Measurements from ENCODE around the gene CERS2. TPM values are rescaled to one million over a fixed set of nuclear protein-coding genes. Genes with fewer than 3 reads are reported as not detected.
"Not testable (repeated sequence)": the region's sequence is repeated elsewhere in the genome, so short reads cannot be mapped to it uniquely, and the experiment has no call there.

CERS2 gene
- total RNA-seq, 2 experiments from 2014 or later = 64.7 to 92.8 TPM

DNA sequence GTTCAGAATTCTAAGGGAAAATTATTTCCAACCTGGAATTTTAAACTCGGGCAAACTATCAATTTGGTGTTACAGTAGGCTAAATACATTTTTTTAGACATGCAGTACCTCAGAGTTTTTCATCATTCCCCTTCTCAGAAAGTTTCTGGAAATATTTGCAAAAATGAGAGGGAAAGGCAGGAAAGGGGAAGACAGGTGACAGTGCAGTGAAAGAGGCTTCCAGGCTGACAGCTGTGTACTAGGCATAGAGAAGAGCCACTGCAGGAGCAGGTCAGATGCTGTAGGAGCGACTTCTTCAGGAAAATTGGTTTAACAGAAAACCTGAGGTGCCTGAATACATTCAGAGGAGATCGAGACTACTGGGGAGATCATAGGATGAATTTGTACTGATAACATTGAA lies 19.9 kb downstream of the CERS2 start:
- Histone ChIP-seq H3K9me2 (ENCODE audit: insufficient read depth, low read length) (no peaks in the 10 kb centered on the region), H3K36me3 (ENCODE audit: insufficient read depth, low read length) (peaks cover 87% of the 10 kb centered on the region)
- CTCF ChIA-PET (ENCODE audit: unreplicated experiment) = no interaction called here

DNA sequence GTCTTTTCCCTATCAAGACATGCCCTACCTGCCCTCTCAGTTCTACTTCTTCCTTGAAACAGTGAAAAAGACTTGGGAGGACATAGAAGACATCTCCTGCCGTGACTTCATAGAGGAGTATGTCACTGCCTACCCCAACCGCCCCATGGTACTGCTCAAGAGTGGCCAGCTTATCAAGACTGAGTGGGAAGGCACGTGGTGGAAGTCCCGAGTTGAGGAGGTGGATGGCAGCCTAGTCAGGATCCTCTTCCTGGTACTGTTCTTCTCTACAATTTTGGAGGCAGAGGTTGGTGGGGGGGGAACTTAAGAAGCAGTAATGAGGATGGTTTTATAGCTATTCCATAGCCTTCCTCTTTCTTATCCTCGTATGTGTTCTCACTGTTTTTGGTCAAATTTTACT lies 29.8 kb downstream of the CERS2 start:
- no peaks in the 10 kb centered on the region for H3K9me2 ChIP-seq (ENCODE audit: insufficient read depth, low read length)
- ChIA-PET POLR2A (no interaction called here), CTCF (ENCODE audit: unreplicated experiment) (no interaction called here)
- H3K4me2 ChIP-seq (ENCODE audit: low read length) = no peak overlapping the region
- H3K27ac ChIP-seq (ENCODE audit: low read depth, low read length, poor library complexity, severe bottlenecking) = no peak overlapping the region
- H3K9me3 ChIP-seq (ENCODE audit: low read length) = no peaks in the 10 kb centered on the region
- H3K79me2 ChIP-seq (ENCODE audit: insufficient read depth, low read depth, low read length) = no peaks in the 10 kb centered on the region
- no peak overlapping the region for H3K4me3 ChIP-seq (ENCODE audit: low read depth, low read length, poor library complexity, severe bottlenecking)
- H2AFZ ChIP-seq (ENCODE audit: low read length) = no peak overlapping the region
- no peak for TF ChIP-seq EZH2phosphoT487 (IDR thresholded peaks at IDR 0.05; ENCODE audit: borderline replicate concordance, low read depth, low read length)
- TF ChIP-seq, protein P1, sequence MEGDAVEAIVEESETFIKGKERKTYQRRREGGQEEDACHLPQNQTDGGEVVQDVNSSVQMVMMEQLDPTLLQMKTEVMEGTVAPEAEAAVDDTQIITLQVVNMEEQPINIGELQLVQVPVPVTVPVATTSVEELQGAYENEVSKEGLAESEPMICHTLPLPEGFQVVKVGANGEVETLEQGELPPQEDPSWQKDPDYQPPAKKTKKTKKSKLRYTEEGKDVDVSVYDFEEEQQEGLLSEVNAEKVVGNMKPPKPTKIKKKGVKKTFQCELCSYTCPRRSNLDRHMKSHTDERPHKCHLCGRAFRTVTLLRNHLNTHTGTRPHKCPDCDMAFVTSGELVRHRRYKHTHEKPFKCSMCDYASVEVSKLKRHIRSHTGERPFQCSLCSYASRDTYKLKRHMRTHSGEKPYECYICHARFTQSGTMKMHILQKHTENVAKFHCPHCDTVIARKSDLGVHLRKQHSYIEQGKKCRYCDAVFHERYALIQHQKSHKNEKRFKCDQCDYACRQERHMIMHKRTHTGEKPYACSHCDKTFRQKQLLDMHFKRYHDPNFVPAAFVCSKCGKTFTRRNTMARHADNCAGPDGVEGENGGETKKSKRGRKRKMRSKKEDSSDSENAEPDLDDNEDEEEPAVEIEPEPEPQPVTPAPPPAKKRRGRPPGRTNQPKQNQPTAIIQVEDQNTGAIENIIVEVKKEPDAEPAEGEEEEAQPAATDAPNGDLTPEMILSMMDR (conservative IDR thresholded peaks at IDR 0.05; ENCODE audit: low read length) = no peak
- H3K36me3 ChIP-seq (ENCODE audit: insufficient read depth, low read length) = peaks cover 94% of the 10 kb centered on the region
- no peaks in the 10 kb centered on the region for H3K4me1 ChIP-seq (ENCODE audit: insufficient read depth, low read length, poor library complexity, severe bottlenecking)
- no peak for DNase-seq (ENCODE audit: low spot score)
- no peaks in the 10 kb centered on the region for H4K20me1 ChIP-seq (ENCODE audit: insufficient read depth, low read length)
- intact Hi-C loops (cut with micrococcal nuclease; ENCODE audit: unreplicated experiment) = no loop called here
- no TSS peak for BruUV-seq (replicated peaks)

More for the DNA sequence above, 19.9 kb downstream of the CERS2 start:
- Histone ChIP-seq H2AFZ (ENCODE audit: low read length) (no peak overlapping the region), H3K27ac (ENCODE audit: low read depth, low read length, poor library complexity, severe bottlenecking) (no peak overlapping the region), H3K4me2 (ENCODE audit: low read length) (no peak overlapping the region), H3K79me2 (ENCODE audit: insufficient read depth, low read depth, low read length) (no peaks in the 10 kb centered on the region), H4K20me1 (ENCODE audit: insufficient read depth, low read length) (no peaks in the 10 kb centered on the region), H3K4me1 (ENCODE audit: insufficient read depth, low read length, poor library complexity, severe bottlenecking) (no peaks in the 10 kb centered on the region), H3K4me3 (ENCODE audit: low read depth, low read length, poor library complexity, severe bottlenecking) (no peak overlapping the region), H3K9me3 (ENCODE audit: low read length) (no peaks in the 10 kb centered on the region)
- DNase-seq (ENCODE audit: low spot score) = no peak
- BruUV-seq (replicated peaks) = no TSS peak
- intact Hi-C loops (cut with micrococcal nuclease; ENCODE audit: unreplicated experiment) = no loop called here
- POLR2A ChIA-PET = no interaction called here
- TF ChIP-seq, protein P1 (conservative IDR thresholded peaks at IDR 0.05; ENCODE audit: low read length) = no peak
- no peak for TF ChIP-seq EZH2phosphoT487 (IDR thresholded peaks at IDR 0.05; ENCODE audit: borderline replicate concordance, low read depth, low read length)

DNA sequence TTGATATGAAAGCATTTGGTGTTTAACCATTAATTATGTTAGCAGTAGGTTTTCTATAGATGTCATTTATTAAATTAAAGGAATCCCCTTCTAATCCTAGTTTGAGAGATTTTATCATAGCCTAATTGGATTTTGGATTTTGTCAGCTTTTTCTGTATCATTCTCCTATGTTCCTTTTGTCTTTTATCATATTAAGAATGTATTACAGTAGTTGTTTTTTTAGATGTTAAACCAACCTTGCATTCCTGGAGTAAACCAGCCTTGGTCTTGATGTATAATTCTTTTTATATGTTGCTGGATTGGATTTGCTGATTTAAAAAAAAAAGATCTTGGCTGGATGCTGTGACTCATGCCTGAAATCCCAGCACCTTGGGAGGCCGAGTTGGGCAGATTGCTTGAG lies 42.9 kb downstream of the CERS2 start:
- no peak for TF ChIP-seq EZH2phosphoT487 (IDR thresholded peaks at IDR 0.05; ENCODE audit: borderline replicate concordance, low read depth, low read length)
- TF ChIP-seq, protein P1 (conservative IDR thresholded peaks at IDR 0.05; ENCODE audit: low read length) = no peak
- Histone ChIP-seq H4K20me1 (ENCODE audit: insufficient read depth, low read length) (no peaks in the 10 kb centered on the region), H2AFZ (ENCODE audit: low read length) (no peak overlapping the region), H3K79me2 (ENCODE audit: insufficient read depth, low read depth, low read length) (peaks cover 21% of the 10 kb centered on the region; the same call in 1 of the 2 replicates), H3K4me1 (ENCODE audit: insufficient read depth, low read length, poor library complexity, severe bottlenecking) (peaks cover 10% of the 10 kb centered on the region), H3K9me2 (ENCODE audit: insufficient read depth, low read length) (no peaks in the 10 kb centered on the region), H3K36me3 (ENCODE audit: insufficient read depth, low read length) (peaks cover 94% of the 10 kb centered on the region), H3K27ac (ENCODE audit: low read depth, low read length, poor library complexity, severe bottlenecking) (no peak overlapping the region), H3K4me2 (ENCODE audit: low read length) (no peak overlapping the region), H3K9me3 (ENCODE audit: low read length) (peaks cover 25% of the 10 kb centered on the region; the same call in 1 of the 2 replicates), H3K4me3 (ENCODE audit: low read depth, low read length, poor library complexity, severe bottlenecking) (no peak overlapping the region)
- POLR2A ChIA-PET = interaction anchor here (0.7 kb wide), 1 partner anchor 704 kb away, joined by 3 read pairs; no protein-coding TSS in a partner anchor
- CTCF ChIA-PET (ENCODE audit: unreplicated experiment) = no interaction called here
- peak; percentile 58 for DNase-seq (ENCODE audit: low spot score)
- intact Hi-C loops (cut with micrococcal nuclease; ENCODE audit: unreplicated experiment) = no loop called here
- BruUV-seq (replicated peaks) = no TSS peak

DNA sequence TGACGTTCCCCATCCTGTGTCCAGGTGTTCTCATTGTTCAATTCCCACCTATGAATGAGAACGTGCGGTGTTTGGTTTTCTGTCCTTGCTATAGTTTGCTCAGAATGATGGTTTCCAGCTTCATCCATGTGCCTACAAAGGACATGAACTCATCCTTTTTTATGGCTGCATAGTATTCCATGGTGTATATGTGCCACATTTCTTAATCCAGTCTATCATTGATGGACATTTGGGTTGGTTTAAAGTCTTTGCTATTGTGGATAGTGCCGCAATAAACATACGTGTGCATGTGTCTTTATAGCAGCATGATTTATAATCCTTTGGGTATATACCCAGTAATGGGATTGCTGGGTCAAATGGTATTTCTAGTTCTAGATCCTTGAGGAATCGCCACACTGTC lies 45.9 kb downstream of the CERS2 start:
- not testable (repeated sequence) for H4K20me1 ChIP-seq (ENCODE audit: insufficient read depth, low read length); H3K4me2 ChIP-seq (ENCODE audit: low read length); H3K27ac ChIP-seq (ENCODE audit: low read depth, low read length, poor library complexity, severe bottlenecking); H2AFZ ChIP-seq (ENCODE audit: low read length); H3K9me2 ChIP-seq (ENCODE audit: insufficient read depth, low read length); BruUV-seq (replicated peaks); H3K4me3 ChIP-seq (ENCODE audit: low read depth, low read length, poor library complexity, severe bottlenecking); DNase-seq (ENCODE audit: low spot score)
- peaks cover 65% of the 10 kb centered on the region for H3K36me3 ChIP-seq (ENCODE audit: insufficient read depth, low read length)
- peaks cover 23% of the 10 kb centered on the region; the same call in 1 of the 2 replicates for H3K79me2 ChIP-seq (ENCODE audit: insufficient read depth, low read depth, low read length)
- peaks cover 25% of the 10 kb centered on the region; the same call in 1 of the 2 replicates for H3K9me3 ChIP-seq (ENCODE audit: low read length)
- intact Hi-C loops (cut with micrococcal nuclease; ENCODE audit: unreplicated experiment) = loop anchor here (10.0 kb wide), 1 partner anchor 304 kb away; the partner anchor contains the start of gene ENSA
- POLR2A ChIA-PET = interaction anchor here (0.6 kb wide), 1 partner anchor 54 kb away, joined by 3 read pairs; no protein-coding TSS in a partner anchor
- CTCF ChIA-PET (ENCODE audit: unreplicated experiment) = interaction anchor here (0.6 kb wide), 1 partner anchor 21 kb away, joined by 4 read pairs; no protein-coding TSS in a partner anchor
- peaks cover 25% of the 10 kb centered on the region for H3K4me1 ChIP-seq (ENCODE audit: insufficient read depth, low read length, poor library complexity, severe bottlenecking)
